Stimulated activated CD8-positive, alpha-beta memory T cell treated with anti-CD3 and anti-CD28 coated beads, Interleukin-2, amount 100 ng/mL, for 1 hour (primary cell): ENCODE data around the gene TSPAN16.

Experiments
- DNase-seq, 2 donors: peaks; one replicate each; pipeline ENCODE4 v3.0.0-alpha.2; 2020; ENCODE audit warnings: low read depth in 2 of 2

Gene TSPAN16, protein sequence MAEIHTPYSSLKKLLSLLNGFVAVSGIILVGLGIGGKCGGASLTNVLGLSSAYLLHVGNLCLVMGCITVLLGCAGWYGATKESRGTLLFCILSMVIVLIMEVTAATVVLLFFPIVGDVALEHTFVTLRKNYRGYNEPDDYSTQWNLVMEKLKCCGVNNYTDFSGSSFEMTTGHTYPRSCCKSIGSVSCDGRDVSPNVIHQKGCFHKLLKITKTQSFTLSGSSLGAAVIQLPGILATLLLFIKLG

GRCh38 chr19:11295665-11296245 lies at the start of gene TSPAN16:
TSPAN16 (plus strand) TSS chr19:11296160; CDS start chr19:11296298, 138 bp downstream.
- no peak for DNase-seq

GRCh38 chr19:11246941-11247340 lies 49.0 kb upstream of the TSPAN16 start:
- DNase-seq = no peak

DNA sequence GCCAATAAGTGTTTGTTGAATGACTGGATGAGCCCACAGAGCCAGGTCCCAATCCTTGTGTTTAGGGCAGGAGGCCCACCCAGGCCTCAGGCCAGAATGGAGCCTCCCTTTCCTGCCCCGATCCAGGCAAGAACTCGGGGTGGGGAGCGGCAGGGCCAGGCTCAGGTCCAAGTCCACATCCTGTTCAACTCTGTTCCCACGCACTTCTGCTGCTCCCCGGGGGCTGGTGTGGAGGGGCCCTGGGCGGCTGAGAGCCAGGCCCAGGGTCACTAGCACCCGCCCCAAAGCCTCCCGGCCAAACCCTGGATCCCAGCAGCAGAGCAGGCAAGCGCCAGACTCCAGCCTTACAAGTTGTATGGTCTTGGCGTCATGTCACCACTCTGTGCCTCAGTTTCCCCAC lies 48.6 kb upstream of the TSPAN16 start:
- DNase-seq = no peak

DNA sequence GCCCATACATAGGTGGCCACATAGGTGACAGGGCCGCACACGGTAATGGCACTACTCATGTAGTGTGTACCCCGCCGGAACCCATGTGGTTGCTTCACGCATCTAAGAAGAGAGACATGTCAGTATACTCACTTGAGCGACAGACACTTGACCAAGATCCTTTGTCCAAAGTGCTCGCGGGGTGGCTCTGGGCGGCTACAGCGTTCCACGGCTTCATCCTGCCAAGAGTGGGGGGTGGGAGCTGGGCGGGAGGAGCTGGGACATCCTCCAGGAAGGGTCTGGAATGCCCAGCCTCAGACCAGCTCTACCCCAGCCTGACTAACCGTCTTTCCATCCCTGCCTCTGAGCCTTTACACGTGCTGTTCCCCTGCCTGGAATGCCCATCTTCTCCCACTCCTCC lies 48.0 kb upstream of the TSPAN16 start:
- no peak for DNase-seq

- no peak for DNase-seq
Measured at GRCh38 chr19:11248852-11249251, 47.1 kb upstream of the TSPAN16 start.

- no peak for DNase-seq
Measured at GRCh38 chr19:11251217-11251616, 44.7 kb upstream of the TSPAN16 start.

- DNase-seq = no peak
Measured at GRCh38 chr19:11251650-11252314, 44.2 kb upstream of the TSPAN16 start.

DNA sequence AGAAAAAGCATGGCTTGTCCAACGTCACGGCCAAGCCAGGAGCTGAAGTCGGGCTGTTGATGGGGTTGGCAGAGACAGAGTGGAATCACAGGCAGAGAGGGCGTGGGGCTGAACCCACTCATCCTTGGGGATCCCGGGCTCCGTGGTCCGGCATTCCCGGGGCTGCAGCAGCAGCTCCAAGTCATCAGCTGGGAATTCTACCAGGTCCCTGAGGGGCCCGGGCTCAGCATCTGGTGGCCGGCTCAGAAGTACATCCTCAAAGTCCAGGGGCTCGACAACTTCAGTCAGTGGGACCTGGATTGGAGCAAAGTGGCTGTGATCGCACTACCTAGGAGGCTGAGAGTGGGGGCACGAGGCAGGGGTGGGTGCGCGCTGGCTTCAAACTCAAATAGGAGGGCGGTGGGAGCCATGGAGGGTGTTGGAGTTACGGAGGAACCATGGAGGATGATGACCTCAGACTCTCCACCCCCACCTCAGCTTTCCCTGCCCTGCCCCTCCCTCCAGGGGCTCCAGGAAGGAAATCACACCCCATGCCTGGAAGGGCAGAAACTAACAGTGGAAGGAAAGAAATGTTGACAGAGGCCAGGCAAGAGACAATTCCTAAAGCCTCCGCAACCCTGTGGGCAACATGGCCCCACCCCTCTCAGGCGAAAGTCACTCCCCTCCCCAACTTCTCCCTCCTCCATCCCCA lies 43.1 kb upstream of the TSPAN16 start:
- no peak for DNase-seq

- DNase-seq = no peak
Measured at GRCh38 chr19:11254666-11255065, 41.3 kb upstream of the TSPAN16 start.

DNA sequence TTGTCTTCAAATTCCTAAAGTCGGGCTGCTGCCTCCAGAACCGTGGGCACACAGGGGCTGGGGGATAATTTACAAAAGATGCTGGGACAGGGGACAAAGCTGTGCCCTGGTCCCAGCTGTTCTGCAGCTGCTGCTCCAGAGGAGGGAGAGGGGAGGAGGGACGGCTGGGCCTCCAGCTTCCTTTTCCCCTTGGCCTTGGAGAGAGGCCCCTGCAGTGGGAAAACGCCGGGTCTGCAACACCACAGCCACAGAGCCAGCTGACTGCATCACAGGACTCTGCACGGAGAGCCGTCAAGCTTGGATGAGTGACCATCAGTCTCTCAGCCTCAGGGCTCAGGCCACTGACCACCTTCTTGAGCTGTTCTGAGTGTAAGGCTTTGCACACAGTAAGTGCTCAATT lies 39.8 kb upstream of the TSPAN16 start:
- no peak for DNase-seq

DNA sequence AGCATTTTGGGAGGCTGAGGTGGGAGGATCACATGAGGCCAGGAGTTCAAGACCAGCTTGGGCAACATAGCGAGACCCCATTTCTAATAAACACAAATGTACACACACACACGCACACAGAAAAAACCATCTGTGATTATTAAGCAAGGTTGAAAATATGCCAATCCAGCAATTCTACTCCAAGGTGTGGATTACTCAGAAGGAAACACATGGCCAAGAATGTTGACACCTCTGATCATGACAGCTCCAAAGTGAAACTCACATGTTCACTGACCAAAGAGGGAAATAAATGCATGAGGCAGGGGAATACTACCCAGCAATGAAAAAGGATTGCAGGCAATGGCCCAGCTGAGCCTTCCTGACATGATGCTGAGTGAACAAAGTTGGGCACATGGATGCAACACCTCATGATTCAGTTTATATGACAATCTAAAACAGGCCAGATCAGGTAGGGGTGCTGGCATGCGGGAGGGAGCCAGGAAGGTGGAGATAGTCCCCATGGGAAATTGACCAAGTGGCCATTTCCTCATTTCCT lies 38.0 kb upstream of the TSPAN16 start:
- no peak for DNase-seq

DNA sequence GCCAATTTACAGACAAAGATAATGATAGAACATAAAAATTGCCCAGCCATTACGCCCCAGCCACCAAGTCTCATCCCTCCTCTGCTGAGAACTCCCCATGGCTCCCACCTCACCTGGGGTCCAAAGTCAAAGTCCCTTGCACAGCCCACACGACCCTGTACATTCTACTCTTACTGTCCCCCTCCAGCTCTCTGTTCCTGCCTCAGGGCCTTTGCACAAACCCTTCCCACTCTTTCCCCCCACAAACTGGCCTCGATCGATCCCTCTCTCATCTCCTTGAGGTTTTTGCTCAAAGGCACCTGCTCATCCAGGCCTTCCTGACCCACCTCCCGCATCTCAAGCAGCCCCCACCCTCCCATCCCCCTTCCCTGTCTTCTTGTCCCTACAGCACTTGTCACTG lies 35.0 kb upstream of the TSPAN16 start:
- no peak for DNase-seq

- DNase-seq = no peak
Measured at GRCh38 chr19:11261431-11261970, 34.5 kb upstream of the TSPAN16 start.

GRCh38 chr19:11261971-11262839 lies 33.8 kb upstream of the TSPAN16 start, which contains the start of gene DOCK6:
DOCK6 (minus strand) TSS chr19:11262524; CDS start chr19:11262440, 84 bp downstream.
- DNase-seq = no peak

DNA sequence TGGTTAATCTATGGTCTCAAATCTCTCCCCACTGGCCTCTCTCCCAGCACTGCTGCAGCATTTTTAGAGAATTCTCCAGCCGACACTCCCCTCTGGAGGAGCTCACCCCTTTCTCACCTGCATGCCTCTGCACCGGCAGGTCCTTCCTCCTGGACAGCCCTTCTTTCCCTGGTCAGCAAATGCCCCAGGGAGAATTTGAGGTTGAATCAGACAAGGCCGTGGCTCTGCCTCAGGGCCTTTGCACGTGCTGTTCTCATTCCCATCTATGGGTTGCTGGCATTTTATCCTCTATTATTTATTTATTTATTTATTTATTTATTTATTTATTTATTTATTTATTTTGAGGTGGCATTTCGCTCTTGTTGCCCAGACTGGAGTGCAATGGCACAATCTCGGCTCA lies 32.2 kb upstream of the TSPAN16 start:
- no peak for DNase-seq

- DNase-seq = no peak
Measured at GRCh38 chr19:11264452-11265176, 31.3 kb upstream of the TSPAN16 start.

GRCh38 chr19:11265177-11265784 lies 30.7 kb upstream of the TSPAN16 start:
- DNase-seq = no peak

DNA sequence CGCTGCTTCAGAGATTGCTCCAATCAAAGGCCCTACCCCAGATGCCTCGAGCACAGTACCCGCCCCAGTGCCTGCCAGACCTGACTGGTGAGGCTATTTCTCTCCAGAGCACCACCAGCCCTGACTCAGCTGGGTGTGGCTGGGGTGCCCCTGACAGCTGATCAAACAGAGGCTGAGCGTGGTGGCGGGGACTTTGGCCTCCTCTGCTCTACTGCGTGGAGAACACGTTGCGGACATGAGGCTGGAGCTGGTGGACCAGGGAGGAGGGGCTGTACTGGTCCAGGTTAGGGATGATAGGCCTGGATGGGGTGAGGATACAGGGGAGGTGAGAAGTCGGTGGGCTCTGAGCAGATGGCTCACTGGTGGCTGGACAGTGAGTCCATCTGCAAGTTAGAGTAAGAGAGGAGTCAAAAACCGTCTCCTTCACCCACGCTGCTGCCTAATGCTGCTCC lies 30.1 kb upstream of the TSPAN16 start:
- DNase-seq = no peak

GRCh38 chr19:11267316-11268085 lies 28.5 kb upstream of the TSPAN16 start:
- no peak for DNase-seq
